ENCODE measurements around the gene INTS1.

Gene INTS1

DNA sequence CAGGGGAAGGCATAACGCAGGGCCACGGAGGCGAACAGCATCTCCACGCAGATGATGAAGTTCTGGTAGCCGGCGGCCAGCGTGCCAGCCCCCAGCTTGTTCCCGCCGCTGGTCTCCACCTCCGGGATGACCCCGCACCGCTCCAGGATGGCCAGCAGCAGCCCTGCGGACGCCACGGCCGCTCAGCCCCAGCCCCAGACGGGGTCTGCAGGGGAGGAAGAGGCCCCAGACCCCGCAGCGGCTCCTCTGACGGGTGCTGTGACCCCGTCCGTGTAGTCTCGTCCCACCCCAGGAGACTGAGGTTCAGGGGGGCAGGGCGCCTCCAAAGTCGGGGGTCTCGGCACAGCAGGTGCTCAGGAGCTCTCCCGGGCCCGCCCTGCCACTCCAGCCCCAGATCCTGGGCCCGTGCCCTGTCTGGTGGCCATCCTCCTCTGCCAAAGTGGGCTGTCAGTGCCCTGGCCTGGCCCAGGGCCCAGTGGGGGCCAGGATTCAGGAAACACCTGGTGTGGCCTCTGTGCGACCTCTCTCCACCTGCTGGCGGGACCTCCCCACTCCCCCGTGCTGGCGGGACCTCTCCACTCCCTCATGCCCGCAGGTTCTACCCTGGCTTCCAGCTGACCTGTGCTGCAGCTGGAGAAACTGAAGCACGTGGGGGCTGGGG is 43.7 kb upstream of the INTS1 start:
- no peaks in the 10 kb centered on the region for H3K4me1 ChIP-seq (ENCODE audit: control insufficient read depth, insufficient read depth, low read length, unreplicated experiment)
- no peak overlapping the region for H3K4me3 ChIP-seq (ENCODE audit: low read depth, low read length)
- no peaks in the 10 kb centered on the region for H3K79me2 ChIP-seq (ENCODE audit: control insufficient read depth, insufficient read depth, low read length, unreplicated experiment)
- H3K27ac ChIP-seq (ENCODE audit: low read depth, low read length) = no peak overlapping the region
- no peaks in the 10 kb centered on the region for H3K27me3 ChIP-seq (ENCODE audit: insufficient read depth, low read length)
- H3K36me3 ChIP-seq (ENCODE audit: insufficient read depth, low read length) = no peaks in the 10 kb centered on the region
- no peak overlapping the region for H2AFZ ChIP-seq (ENCODE audit: low read length, unreplicated experiment)

DNA sequence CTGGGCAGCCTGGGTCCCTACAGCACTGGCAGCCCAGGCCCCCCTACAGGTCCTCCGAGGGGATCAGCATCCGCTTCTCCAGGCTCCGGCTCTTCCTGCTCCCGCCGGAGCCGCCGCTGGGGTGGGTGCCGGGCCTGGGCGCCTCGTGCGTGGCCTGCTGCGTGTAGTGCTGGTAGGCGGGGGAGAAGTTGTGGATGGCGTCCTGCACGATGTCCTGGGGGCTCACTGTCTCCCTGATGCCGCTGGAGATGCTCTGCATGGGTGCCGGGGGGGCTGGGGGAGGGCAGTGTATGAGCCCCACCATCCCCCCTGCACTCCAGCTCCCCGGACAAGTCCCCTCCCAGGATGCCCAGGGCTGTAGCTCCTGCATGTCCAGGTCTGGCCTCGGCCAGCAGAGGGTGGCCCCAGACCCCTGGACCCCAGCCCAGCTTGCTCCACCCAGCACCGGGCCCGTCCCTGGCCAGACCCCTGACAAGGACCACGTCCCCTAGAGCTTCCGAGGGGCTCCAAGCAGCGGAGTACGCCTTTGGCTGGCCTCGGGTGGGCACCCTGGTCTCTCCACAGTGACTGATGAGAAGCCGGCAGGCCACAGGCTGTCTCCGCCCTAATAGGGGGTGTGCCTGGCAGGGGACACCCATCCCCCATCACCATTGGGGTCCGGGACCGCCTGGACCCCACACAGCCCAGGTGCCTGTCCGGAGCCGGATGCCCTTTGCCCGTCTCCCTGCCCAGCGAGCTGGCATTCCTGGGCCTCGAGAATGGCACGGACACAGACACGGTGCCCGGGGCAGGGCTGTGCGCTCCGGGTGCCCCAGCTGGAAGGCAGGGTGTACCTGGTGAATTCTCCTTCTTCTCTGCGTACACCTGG is 43.0 kb upstream of the INTS1 start:
- Histone ChIP-seq H2AFZ (ENCODE audit: low read length, unreplicated experiment) (no peak overlapping the region), H3K36me3 (ENCODE audit: insufficient read depth, low read length) (no peaks in the 10 kb centered on the region), H3K4me1 (ENCODE audit: control insufficient read depth, insufficient read depth, low read length, unreplicated experiment) (no peaks in the 10 kb centered on the region), H3K27ac (ENCODE audit: low read depth, low read length) (no peak overlapping the region), H3K79me2 (ENCODE audit: control insufficient read depth, insufficient read depth, low read length, unreplicated experiment) (no peaks in the 10 kb centered on the region), H3K27me3 (ENCODE audit: insufficient read depth, low read length) (no peaks in the 10 kb centered on the region), H3K4me3 (ENCODE audit: low read depth, low read length) (no peak overlapping the region)

DNA sequence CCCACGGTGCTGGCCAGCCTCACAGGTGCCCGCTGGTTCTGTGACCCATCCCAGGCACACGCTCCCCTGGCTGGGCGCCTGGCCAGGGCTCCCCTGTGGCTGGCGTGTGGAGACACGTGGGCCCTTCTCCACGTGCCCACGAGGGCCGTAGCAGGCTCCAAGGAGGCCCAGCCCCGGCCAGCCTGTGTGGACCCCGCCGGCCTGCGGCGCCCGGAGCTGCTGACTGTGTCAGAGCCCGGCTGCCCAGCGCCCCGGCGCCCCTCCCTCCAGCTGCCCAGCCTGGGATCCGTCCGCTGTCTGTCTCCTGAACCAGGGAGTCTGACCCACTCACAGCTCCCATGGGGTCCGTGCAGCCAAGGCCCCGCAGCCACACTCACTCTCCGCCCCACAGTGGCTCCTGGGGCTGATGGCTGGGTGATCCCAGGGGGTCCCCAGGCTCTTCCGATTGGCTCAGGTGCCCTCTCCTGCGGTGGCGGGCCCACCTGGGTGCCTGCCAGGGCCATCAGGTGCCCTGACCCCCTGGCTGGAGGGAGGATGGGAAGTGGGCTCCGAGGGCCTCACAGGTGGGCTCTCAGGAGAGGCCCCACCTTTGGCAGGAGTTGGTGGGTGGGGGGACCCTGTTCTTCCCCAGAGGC is 42.2 kb upstream of the INTS1 start:
- no peaks in the 10 kb centered on the region for H3K27me3 ChIP-seq (ENCODE audit: insufficient read depth, low read length)
- no peak overlapping the region for H3K4me3 ChIP-seq (ENCODE audit: low read depth, low read length)
- H3K4me1 ChIP-seq (ENCODE audit: control insufficient read depth, insufficient read depth, low read length, unreplicated experiment) = no peaks in the 10 kb centered on the region
- no peaks in the 10 kb centered on the region for H3K79me2 ChIP-seq (ENCODE audit: control insufficient read depth, insufficient read depth, low read length, unreplicated experiment)
- no peaks in the 10 kb centered on the region for H3K36me3 ChIP-seq (ENCODE audit: insufficient read depth, low read length)
- H3K27ac ChIP-seq (ENCODE audit: low read depth, low read length) = no peak overlapping the region
- no peak overlapping the region for H2AFZ ChIP-seq (ENCODE audit: low read length, unreplicated experiment)

DNA sequence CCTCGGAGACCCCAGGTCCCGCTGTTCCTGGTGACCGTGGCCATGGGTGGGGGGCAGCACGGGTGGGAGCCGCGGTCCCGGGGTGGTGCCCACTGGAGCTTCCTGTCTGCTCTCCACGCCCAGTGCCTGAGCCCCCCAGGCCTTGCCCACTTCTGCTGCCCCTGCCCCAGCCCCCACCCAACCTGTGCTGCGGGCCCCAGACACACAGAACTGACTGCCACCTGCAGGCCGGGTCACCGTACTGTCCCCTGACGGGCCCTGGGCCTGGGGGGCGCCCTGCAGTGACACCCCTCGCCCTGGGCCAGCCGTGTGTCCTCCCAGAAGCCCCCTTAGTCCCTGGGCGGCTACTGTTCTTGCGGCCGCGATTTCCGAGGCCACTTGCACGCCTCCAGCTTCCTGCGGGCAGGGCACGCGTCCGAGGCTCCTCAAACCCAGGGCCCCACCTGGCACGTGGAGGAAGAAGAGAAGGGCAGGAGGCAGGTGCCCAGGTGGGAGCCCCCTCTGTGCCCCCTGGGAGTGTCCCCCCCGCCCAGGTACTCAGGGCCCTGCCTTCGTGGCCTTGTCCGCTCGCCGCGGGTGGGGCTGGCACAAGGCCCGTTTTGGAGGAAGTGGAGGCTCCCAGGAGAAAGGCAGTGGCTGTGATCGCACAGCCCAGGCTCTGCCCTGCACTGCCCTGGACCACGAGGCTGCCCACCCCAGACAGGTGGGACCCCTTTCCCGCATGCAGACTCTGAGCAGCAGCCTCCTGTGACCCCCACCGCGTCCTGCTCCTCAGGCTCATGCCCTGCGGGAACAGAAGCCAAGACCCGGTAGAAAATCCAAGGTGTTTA is 41.4 kb upstream of the INTS1 start:
- H3K27me3 ChIP-seq (ENCODE audit: insufficient read depth, low read length) = no peaks in the 10 kb centered on the region
- H3K79me2 ChIP-seq (ENCODE audit: control insufficient read depth, insufficient read depth, low read length, unreplicated experiment) = no peaks in the 10 kb centered on the region
- H3K36me3 ChIP-seq (ENCODE audit: insufficient read depth, low read length) = no peaks in the 10 kb centered on the region
- no peak overlapping the region for H2AFZ ChIP-seq (ENCODE audit: low read length, unreplicated experiment)
- H3K4me1 ChIP-seq (ENCODE audit: control insufficient read depth, insufficient read depth, low read length, unreplicated experiment) = no peaks in the 10 kb centered on the region
- H3K4me3 ChIP-seq (ENCODE audit: low read depth, low read length) = no peak overlapping the region
- no peak overlapping the region for H3K27ac ChIP-seq (ENCODE audit: low read depth, low read length)

DNA sequence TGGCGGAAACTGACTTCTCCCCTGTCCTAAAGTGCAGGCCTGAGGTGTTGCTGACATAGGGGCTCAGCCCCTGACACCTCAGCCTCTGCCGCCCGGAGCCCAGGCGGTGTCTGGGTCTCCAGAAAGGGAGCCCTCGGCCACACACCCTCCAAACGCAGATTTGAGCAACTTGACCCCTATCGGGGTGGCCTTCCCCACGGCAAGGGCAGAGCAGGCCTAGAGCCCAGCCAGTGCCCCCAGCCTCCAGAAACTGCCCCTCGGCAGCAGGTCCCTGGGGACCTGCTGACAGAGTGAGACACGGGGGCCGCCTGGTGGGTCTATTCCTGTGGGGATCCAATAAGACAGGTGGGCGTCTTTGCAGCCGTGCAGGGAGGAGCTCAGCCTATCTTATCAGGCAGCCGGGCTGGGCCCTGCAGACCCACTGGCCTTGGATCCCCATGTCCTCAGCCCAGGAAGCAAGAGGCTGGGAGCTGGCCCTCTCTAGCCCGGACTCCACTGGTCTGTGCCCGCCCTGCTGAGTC is 40.8 kb upstream of the INTS1 start:
- H3K36me3 ChIP-seq (ENCODE audit: insufficient read depth, low read length) = no peaks in the 10 kb centered on the region
- no peak overlapping the region for H3K27ac ChIP-seq (ENCODE audit: low read depth, low read length)
- H3K79me2 ChIP-seq (ENCODE audit: control insufficient read depth, insufficient read depth, low read length, unreplicated experiment) = no peaks in the 10 kb centered on the region
- no peaks in the 10 kb centered on the region for H3K4me1 ChIP-seq (ENCODE audit: control insufficient read depth, insufficient read depth, low read length, unreplicated experiment)
- no peak overlapping the region for H2AFZ ChIP-seq (ENCODE audit: low read length, unreplicated experiment)
- no peak overlapping the region for H3K4me3 ChIP-seq (ENCODE audit: low read depth, low read length)
- no peaks in the 10 kb centered on the region for H3K27me3 ChIP-seq (ENCODE audit: insufficient read depth, low read length)

DNA sequence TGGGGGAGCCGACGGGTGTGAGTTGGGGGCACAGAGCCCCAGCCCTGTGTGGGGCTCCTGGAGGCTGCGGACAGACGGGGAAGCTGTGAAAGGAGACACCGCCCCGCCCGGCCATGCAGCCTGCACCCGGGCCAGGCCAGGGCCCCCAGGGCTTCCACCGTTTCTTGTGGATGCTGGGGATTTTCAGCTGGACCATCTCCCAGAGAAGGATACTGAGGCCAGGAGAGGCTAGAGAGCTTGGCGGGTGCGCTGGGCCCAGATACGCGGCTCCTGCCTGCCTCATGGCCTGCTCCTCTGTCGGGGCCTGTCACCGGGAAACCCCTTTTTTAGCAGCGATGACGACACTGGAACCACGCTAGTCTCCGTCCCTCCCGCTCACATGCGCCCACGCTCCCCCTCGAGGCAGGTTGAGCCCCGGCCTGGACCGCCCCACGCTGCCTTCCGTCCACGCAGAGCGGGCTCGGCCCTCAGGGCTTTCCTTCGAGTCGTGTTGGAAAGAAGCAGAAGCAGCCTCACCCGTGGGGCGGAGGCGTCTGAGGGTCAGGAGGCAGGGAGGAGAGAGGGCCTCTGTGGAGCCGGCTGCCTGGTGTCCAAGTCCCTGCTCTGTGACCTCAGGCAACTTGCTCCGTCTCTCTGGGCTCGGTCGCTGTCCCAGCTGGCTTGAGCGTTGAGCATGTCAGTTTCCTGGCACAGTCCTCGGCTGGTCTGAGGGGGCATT is 40.1 kb upstream of the INTS1 start:
- Histone ChIP-seq H3K36me3 (ENCODE audit: insufficient read depth, low read length) (no peaks in the 10 kb centered on the region), H3K4me3 (ENCODE audit: low read depth, low read length) (no peak overlapping the region), H3K27me3 (ENCODE audit: insufficient read depth, low read length) (no peaks in the 10 kb centered on the region), H2AFZ (ENCODE audit: low read length, unreplicated experiment) (no peak overlapping the region), H3K4me1 (ENCODE audit: control insufficient read depth, insufficient read depth, low read length, unreplicated experiment) (no peaks in the 10 kb centered on the region), H3K27ac (ENCODE audit: low read depth, low read length) (no peak overlapping the region), H3K79me2 (ENCODE audit: control insufficient read depth, insufficient read depth, low read length, unreplicated experiment) (peaks cover 2% of the 10 kb centered on the region)

DNA sequence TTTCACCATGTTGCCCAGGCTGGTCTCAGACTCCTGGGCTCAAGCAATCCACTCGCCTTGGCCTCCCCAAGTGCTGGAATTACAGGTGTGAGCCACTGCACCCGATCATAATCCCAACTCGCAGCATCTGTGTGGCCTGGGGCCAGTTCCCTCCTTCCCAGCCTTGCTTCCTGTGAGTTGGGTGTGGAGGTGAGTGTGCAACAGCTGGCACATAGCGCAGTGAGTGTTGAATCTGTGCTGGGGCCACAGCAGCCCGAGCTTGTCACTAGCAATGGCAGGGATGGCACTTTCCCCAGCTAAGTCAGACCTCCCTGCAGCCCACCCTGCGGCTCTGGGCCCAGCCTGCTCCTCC is 39.6 kb upstream of the INTS1 start:
- H3K4me1 ChIP-seq (ENCODE audit: control insufficient read depth, insufficient read depth, low read length, unreplicated experiment) = peaks cover 4% of the 10 kb centered on the region

DNA sequence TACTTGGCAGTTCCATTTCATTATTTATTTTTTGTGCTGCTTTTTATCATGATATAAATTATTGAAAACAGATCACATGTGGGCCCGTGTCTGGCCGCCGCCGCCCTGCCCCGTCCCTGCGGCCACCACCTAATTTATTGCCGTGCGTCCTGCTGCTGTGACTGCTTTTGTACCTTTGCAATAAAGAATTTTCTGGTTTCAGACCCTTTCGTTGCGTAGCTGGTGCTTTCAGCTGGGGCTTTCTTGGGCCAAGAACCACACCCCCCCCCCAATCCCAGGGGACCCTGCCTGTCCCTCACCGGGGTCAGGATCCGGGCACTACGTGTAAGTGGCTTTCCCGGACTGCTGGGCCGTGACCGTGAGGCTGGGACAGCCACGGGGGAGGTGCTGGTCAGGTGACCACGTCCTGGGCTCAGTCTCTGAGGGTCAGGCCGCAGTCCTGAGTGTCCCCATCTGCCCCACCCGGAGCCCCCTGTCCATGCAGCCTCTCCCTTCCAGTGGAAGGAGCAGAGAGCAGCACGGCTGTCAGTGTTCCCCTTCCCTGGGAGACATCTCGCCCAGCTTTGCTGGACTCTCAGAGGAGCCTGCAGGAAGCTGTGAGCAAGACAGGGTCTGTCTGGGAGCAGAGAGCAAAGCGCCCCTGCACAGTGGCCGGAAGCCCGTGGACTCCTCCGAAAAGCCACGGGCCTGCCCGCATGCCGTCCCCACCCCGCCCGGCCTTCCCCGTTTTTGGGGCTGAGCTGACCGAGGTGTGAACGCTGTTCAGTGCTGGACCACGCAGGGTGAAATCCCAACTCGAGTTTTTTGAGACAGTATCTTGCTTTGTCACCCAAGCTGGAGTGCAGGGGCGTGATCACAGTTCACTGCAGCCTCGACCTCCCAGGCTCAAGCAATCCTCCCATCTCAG is 38.9 kb upstream of the INTS1 start:
- peaks cover 12% of the 10 kb centered on the region for H3K79me2 ChIP-seq (ENCODE audit: control insufficient read depth, insufficient read depth, low read length, unreplicated experiment)
- H3K4me3 ChIP-seq (ENCODE audit: low read depth, low read length) = no peak overlapping the region
- H2AFZ ChIP-seq (ENCODE audit: low read length, unreplicated experiment) = no peak overlapping the region
- no peak overlapping the region for H3K27ac ChIP-seq (ENCODE audit: low read depth, low read length)
- peaks cover 9% of the 10 kb centered on the region for H3K4me1 ChIP-seq (ENCODE audit: control insufficient read depth, insufficient read depth, low read length, unreplicated experiment)
- no peaks in the 10 kb centered on the region for H3K27me3 ChIP-seq (ENCODE audit: insufficient read depth, low read length)
- H3K36me3 ChIP-seq (ENCODE audit: insufficient read depth, low read length) = no peaks in the 10 kb centered on the region

More for the DNA sequence above, 39.6 kb upstream of the INTS1 start:
- Histone ChIP-seq H3K36me3 (ENCODE audit: insufficient read depth, low read length) (no peaks in the 10 kb centered on the region), H2AFZ (ENCODE audit: low read length, unreplicated experiment) (no peak overlapping the region), H3K79me2 (ENCODE audit: control insufficient read depth, insufficient read depth, low read length, unreplicated experiment) (peaks cover 8% of the 10 kb centered on the region), H3K27me3 (ENCODE audit: insufficient read depth, low read length) (no peaks in the 10 kb centered on the region), H3K4me3 (ENCODE audit: low read depth, low read length) (no peak overlapping the region), H3K27ac (ENCODE audit: low read depth, low read length) (no peak overlapping the region)

DNA sequence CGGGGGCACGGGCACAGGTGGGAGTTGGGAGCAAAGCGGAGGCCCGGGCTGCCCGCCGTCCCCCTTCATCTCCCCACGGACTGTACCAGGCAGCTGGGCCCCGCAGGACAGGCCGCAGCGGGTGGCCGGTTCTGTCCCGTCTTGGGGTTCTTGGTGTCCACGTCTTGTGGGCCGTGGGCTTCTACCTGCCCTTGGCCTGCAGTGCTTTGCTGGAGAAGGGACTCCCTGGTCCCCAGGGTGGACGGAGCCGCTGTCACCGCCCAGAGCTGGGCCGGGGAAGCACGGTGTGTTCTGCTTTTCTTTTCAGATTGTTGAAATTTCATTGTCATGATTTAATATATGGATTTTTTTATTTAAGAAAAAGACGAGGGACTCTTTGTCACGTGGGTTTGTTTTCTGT is 38.1 kb upstream of the INTS1 start:
- no peak overlapping the region for H2AFZ ChIP-seq (ENCODE audit: low read length, unreplicated experiment)
- H3K36me3 ChIP-seq (ENCODE audit: insufficient read depth, low read length) = no peaks in the 10 kb centered on the region
- no peak overlapping the region for H3K27ac ChIP-seq (ENCODE audit: low read depth, low read length)
- H3K27me3 ChIP-seq (ENCODE audit: insufficient read depth, low read length) = no peaks in the 10 kb centered on the region
- peaks cover 14% of the 10 kb centered on the region for H3K4me1 ChIP-seq (ENCODE audit: control insufficient read depth, insufficient read depth, low read length, unreplicated experiment)
- H3K4me3 ChIP-seq (ENCODE audit: low read depth, low read length) = no peak overlapping the region
- H3K79me2 ChIP-seq (ENCODE audit: control insufficient read depth, insufficient read depth, low read length, unreplicated experiment) = peaks cover 15% of the 10 kb centered on the region
